ENCODE data around the gene ATP9B. TPM values are rescaled to one million over a fixed set of nuclear protein-coding genes. Genes with fewer than 3 reads are reported as not detected.
A peak's percentile ranks its signal among the peaks of the same experiment; 100 is the strongest.

The ATP9B gene
- total and polyA plus RNA-seq, 12 donors = 6.7 to 19.7 (median 14.5) TPM

DNA sequence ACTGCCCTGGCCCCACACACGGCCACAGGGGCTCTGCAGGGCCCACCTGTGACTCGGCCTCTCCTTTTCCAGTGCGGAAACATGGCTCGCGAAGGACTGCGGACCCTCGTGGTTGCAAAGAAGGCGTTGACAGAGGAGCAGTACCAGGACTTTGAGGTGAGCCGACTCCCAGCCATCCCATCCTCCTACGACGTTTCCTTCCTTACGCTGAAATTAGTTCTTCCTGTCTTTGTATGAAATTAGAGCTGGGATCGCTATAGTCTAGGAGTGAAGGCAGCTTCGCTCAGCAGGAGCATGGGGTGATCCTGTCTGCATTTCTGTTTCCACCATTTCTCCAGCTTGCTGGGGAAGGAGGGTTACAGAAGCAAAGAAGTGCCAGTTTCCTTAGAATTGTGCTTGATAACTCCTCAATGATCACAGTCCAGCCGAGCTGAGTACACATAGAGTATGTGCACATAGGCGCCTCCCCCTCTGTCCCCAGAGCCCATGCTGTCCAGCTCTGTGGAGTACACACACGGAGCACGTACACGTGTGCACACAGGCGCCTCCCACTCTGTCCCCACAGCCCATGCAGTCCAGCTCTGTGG lies 267.5 kb downstream of the ATP9B start:
- Histone ChIP-seq H3K36me3 (peaks cover 0 to 54% (median 3%) of the 10 kb centered on the region in 9 donors), H3K27me3 (no peaks in the 10 kb centered on the region)
- intact Hi-C loops (cut with DNase I) = no loop called here

DNA sequence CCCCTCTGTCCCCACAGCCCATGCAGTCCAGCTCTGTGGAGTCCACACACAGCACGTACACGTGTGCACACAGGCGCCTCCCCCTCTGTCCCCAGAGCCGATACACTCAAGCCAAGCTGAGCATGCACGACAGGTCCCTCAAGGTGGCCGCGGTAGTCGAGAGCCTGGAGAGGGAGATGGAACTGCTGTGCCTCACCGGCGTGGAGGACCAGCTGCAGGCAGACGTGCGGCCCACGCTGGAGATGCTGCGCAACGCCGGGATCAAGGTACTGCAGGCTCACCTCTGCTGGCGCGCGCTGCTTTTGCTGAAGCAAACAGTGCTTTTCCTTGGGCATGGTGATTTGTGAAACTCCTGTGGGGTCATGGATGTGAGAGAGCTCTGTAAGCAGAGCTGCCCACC lies 268.0 kb downstream of the ATP9B start:
- DNase-seq = no peak
- no peak overlapping the region for H3K27ac ChIP-seq
- H3K4me1 ChIP-seq = peaks cover 0 to 12% (median 0%) of the 10 kb centered on the region in 9 donors
- TF ChIP-seq, protein P1, sequence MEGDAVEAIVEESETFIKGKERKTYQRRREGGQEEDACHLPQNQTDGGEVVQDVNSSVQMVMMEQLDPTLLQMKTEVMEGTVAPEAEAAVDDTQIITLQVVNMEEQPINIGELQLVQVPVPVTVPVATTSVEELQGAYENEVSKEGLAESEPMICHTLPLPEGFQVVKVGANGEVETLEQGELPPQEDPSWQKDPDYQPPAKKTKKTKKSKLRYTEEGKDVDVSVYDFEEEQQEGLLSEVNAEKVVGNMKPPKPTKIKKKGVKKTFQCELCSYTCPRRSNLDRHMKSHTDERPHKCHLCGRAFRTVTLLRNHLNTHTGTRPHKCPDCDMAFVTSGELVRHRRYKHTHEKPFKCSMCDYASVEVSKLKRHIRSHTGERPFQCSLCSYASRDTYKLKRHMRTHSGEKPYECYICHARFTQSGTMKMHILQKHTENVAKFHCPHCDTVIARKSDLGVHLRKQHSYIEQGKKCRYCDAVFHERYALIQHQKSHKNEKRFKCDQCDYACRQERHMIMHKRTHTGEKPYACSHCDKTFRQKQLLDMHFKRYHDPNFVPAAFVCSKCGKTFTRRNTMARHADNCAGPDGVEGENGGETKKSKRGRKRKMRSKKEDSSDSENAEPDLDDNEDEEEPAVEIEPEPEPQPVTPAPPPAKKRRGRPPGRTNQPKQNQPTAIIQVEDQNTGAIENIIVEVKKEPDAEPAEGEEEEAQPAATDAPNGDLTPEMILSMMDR (IDR thresholded peaks at IDR 0.05) = no peak
- H3K27me3 ChIP-seq = no peaks in the 10 kb centered on the region
- H3K4me3 ChIP-seq = no peak overlapping the region
- peaks cover 0 to 56% (median 3%) of the 10 kb centered on the region in 9 donors for H3K36me3 ChIP-seq
- peaks cover 0 to 13% (median 0%) of the 10 kb centered on the region in 11 donors for H3K9me3 ChIP-seq
- peak in 1 of 8 donors; percentile 12 for ATAC-seq
- intact Hi-C loops (cut with DNase I) = no loop called here
- WGBS, 2 donors = 93 to 97% methylated on average over 19 of the region's 19 CpGs

More for the DNA sequence above, 267.5 kb downstream of the ATP9B start:
- Histone ChIP-seq H3K27ac (no peak overlapping the region), H3K9me3 (peaks cover 0 to 13% (median 0%) of the 10 kb centered on the region in 11 donors), H3K4me3 (no peak overlapping the region), H3K4me1 (peaks cover 0 to 12% (median 0%) of the 10 kb centered on the region in 9 donors)
- WGBS, 2 donors = 69 to 70% methylated on average over 20 of the region's 20 CpGs
- peak in 5 of 8 donors; percentile 11 to 68 (median 49) for ATAC-seq
- no peak for DNase-seq
- TF ChIP-seq, protein P1 (IDR thresholded peaks at IDR 0.05) = no peak

DNA sequence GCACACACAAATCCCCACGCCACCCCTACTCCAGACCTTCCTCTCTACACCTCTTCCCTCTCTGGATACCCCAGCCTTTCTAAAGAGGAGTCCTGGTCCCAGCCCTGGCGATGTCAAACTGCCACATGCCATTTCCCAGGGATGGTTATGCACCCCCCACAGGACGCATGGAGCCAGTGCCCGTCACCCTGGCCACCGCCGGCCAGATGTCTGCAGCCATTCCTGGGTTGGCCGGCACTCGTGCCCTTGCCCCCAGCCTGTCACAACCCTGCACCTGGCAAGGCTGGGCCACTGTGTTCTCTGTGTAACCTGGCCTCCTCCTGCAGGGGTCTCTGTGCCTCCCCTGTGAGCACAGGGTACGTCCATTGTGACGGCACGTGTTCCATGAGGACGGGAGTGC lies 268.4 kb downstream of the ATP9B start:
- WGBS, 2 donors = 88 to 89% methylated on average over 12 of the region's 12 CpGs
- Histone ChIP-seq H3K27me3 (no peaks in the 10 kb centered on the region), H3K4me3 (no peak overlapping the region), H3K9me3 (peaks cover 0 to 13% (median 0%) of the 10 kb centered on the region in 11 donors), H3K27ac (no peak overlapping the region), H3K4me1 (peaks cover 0 to 12% (median 0%) of the 10 kb centered on the region in 9 donors), H3K36me3 (peaks cover 0 to 56% (median 3%) of the 10 kb centered on the region in 9 donors)
- DNase-seq = no peak
- TF ChIP-seq, protein P1 (IDR thresholded peaks at IDR 0.05) = no peak
- no peak for ATAC-seq
- intact Hi-C loops (cut with DNase I) = no loop called here

DNA sequence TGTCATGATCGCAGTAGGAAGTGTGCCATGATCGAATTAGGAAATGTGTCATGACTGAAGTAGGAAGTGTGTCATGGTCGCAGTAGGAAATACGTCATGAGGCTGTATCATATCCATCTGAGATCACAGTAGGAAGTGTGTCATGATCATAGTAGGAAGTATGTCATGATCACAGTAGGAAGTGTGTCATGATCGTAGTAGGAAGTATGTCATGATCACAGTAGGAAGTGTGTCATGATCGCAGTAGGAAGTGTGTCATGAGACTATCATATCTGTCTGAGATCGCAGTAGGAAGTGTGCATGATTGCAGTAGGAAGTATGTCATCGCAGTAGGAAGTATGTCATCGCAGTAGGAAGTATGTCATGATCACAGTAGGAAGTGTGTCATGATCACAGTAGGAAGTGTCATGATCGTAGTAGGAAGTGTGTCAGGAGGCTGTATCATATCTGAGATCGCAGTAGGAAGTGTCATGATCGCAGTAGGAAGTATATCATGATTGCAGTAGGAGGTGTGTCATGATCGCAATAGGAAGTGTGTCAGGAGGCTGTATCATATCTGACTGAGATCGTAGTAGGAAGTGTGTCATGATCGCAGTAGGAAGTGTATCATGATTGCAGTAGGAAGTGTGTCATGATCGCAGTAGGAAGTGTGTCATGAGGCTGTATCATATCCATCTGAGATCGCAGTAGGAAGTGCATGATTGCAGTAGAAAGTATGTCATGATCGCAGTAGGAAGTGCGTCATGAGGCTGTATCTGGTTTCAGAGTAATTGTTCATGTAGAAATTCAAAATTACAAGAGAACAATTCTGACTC lies 270.1 kb downstream of the ATP9B start:
- H3K36me3 ChIP-seq = peaks cover 0 to 65% (median 7%) of the 10 kb centered on the region in 9 donors
- 93 to 94% methylated on average over 19 of the region's 19 CpGs for WGBS, 2 donors

More for the DNA sequence above, 270.1 kb downstream of the ATP9B start:
- TF ChIP-seq, protein P1 (IDR thresholded peaks at IDR 0.05) = no peak
- no peak overlapping the region for H3K27ac ChIP-seq
- no peak overlapping the region for H3K4me3 ChIP-seq
- H3K27me3 ChIP-seq = no peaks in the 10 kb centered on the region
- peaks cover 0 to 12% (median 0%) of the 10 kb centered on the region in 9 donors for H3K4me1 ChIP-seq
- DNase-seq (no peak), ATAC-seq (no peak)
- intact Hi-C loops (cut with DNase I) = no loop called here
- peaks cover 0 to 13% (median 0%) of the 10 kb centered on the region in 11 donors for H3K9me3 ChIP-seq
